Measurements from ENCODE around the gene TXNDC17.
"Not testable (repeated sequence)": the region's sequence is repeated elsewhere in the genome, so short reads cannot be mapped to it uniquely, and the experiment has no call there.

TXNDC17 gene

GRCh38 chr17:6637458-6637840, 3.4 kb upstream of the TXNDC17 start:
- no peak for DNase-seq

GRCh38 chr17:6638046-6638908, 2.6 kb upstream of the TXNDC17 start:
- DNase-seq, result no peak

- no peak for DNase-seq
Observed at GRCh38 chr17:6639014-6639585, 1.8 kb upstream of the TXNDC17 start.

- no peak for DNase-seq
Observed at GRCh38 chr17:6639586-6640535, 999 bp upstream of the TXNDC17 start.

- DNase-seq, result no peak
Observed at GRCh38 chr17:6641247-6641863, 495 bp downstream of the TXNDC17 start.

- no peak for DNase-seq
Observed at GRCh38 chr17:6642592-6642991, 1.7 kb downstream of the TXNDC17 start.

GRCh38 chr17:6643451-6644125, 2.7 kb downstream of the TXNDC17 start:
- no peak for DNase-seq

- peak in 1 of 2 experiments; percentile 20 for DNase-seq
Observed at GRCh38 chr17:6648181-6648580, 7.3 kb downstream of the TXNDC17 start.

- peak; percentile 82 to 87 for DNase-seq
Observed at GRCh38 chr17:6651354-6651918, 10.6 kb downstream of the TXNDC17 start, which contains the start of the genes C17orf100 and MED31. TSS of gene C17orf100 (plus strand) at chr17:6651762. CDS start at chr17:6651914, 152 bp downstream. TSS of gene MED31 (minus strand) at chr17:6651605. CDS start at chr17:6651528, 77 bp downstream.

GRCh38 chr17:6651919-6652452, 11.1 kb downstream of the TXNDC17 start:
- DNase-seq, result peak in 1 of 2 experiments; percentile 35

GRCh38 chr17:6654841-6655731, 14.2 kb downstream of the TXNDC17 start:
- peak; percentile 27 to 60 for DNase-seq

- DNase-seq, result not testable (repeated sequence)
Observed at GRCh38 chr17:6655732-6656361, 15.0 kb downstream of the TXNDC17 start.

- DNase-seq, result not testable (repeated sequence)
Observed at GRCh38 chr17:6656797-6657632, 16.2 kb downstream of the TXNDC17 start.

GRCh38 chr17:6657633-6658287, 16.9 kb downstream of the TXNDC17 start:
- no peak for DNase-seq

- DNase-seq, result not testable (repeated sequence)
Observed at GRCh38 chr17:6658411-6658810, 17.6 kb downstream of the TXNDC17 start.

GRCh38 chr17:6660101-6660500, 19.2 kb downstream of the TXNDC17 start:
- DNase-seq, result no peak

- no peak for DNase-seq
Observed at GRCh38 chr17:6660805-6661463, 20.1 kb downstream of the TXNDC17 start.

- no peak for DNase-seq
Observed at GRCh38 chr17:6661464-6661848, 20.6 kb downstream of the TXNDC17 start.
